HG03439 (cell line): ENCODE measurements around the gene MRPL24.

Experiments
- ATAC-seq: cut with Tn5 transposase; IDR thresholded peaks from one replicate; pipeline ENCODE4 v1.9.1; 2021; ENCODE audit warnings: mild to moderate bottlenecking, moderate library complexity; ENCODE audit not compliant: unreplicated experiment

The MRPL24 gene

GRCh38 chr1:156693848-156694689 lies 46.8 kb downstream of the MRPL24 start:
- ATAC-seq: no peak

- ATAC-seq: no peak
Observed at GRCh38 chr1:156692925-156693847, 47.7 kb downstream of the MRPL24 start.

GRCh38 chr1:156692441-156692924 lies 48.4 kb downstream of the MRPL24 start:
- ATAC-seq: no peak

GRCh38 chr1:156691665-156692440 lies 49.0 kb downstream of the MRPL24 start:
- no peak for ATAC-seq

GRCh38 chr1:156691191-156691590 lies 49.7 kb downstream of the MRPL24 start:
- ATAC-seq: no peak

- ATAC-seq: no peak
Observed at GRCh38 chr1:156690675-156691036, 50.2 kb downstream of the MRPL24 start.

GRCh38 chr1:156689953-156690674 lies 50.8 kb downstream of the MRPL24 start:
- no peak for ATAC-seq

GRCh38 chr1:156689035-156689952 lies 51.6 kb downstream of the MRPL24 start:
- ATAC-seq: peak; percentile 74
